Stimulated activated CD4-positive, alpha-beta T cell treated with anti-CD3 and anti-CD28 coated beads, Interleukin-12 subunit alpha, Interleukin-12 subunit beta, amount 100 ng/mL, for 48 hours (primary cell): ENCODE measurements around the gene CDC40.
"Not testable (repeated sequence)": the region's sequence is repeated elsewhere in the genome, so short reads cannot be mapped to it uniquely, and the experiment has no call there.

Source experiments
- DNase-seq, 3 donors: peaks; one replicate each; pipeline ENCODE4 v3.0.0-alpha.2; 2020; ENCODE audit warnings: low read depth in 2 of 3, low spot score in 1 of 3

The CDC40 gene

DNA sequence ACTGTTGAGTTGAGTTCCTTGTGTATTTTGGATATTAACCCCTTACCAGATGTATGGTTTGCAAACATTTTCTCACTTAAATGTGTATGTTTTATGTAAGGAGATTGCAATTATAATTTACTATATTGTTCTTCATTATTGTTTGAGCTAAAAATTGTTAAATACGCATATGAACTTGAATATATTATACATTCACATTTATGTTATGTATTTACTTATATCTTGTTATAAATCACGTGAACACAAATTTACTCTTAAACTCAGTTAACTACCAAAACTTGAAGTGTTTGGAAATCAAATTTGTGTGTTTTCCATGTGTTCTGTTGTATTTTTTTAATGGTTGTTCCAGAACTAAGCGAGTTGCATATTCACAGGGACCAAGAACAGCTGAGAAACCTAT is 18.3 kb downstream of the CDC40 start:
- no peak for DNase-seq

DNA sequence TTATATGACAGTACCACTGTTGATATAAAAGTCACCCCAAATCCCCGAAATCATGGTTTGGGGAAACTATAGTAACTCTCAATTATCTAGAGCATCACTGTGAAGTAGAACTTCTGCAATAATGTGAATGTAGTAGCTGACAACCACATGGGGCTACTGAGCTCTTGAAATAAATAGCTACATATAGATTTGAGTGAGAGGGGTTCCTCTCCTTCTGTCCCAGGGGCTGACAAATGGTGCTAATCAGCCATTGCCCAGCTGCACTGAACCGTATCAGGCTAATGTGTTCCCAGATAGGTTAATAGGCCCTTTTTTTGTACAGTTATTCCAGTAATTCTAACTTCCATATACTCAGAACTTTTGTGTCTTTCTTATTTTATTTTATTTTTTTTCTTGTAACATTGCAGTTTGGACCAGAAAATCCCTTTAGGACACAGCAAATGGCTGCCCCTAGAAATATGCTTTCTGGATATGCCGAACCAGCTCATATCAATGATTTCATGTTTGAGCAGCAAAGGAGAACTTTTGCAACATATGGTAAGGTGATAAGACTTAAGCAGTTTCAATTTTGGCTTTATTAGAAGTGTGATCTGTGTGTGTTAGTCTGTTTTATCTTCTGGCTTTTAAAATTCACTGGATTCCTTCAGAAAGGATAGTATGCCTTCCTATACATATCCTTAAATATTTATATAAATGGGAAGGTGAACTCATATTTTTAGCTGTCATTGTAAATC is 21.1 kb downstream of the CDC40 start:
- no peak for DNase-seq

DNA sequence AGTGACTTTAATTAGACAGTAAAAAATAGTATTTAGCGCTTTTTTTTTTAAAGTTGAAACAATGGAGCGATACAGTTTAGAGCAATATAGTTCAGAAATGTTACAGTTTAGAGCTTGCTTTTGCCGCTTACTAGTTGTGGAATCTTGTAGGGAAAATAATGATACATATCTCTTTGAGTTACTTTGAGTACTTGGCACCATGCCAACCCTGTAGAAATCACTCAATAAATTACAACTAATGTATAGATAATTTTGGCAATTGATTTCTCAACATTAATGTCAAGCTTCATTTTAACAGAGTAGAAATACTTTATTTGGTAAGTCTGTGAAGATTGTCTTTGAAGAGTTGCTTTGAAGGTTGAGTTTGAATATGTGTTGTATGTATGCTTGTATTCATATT is 27.4 kb downstream of the CDC40 start:
- DNase-seq = no peak

GRCh38 chr6:110211753-110212152 is 31.5 kb downstream of the CDC40 start:
- DNase-seq = no peak

- no peak for DNase-seq
Measured at GRCh38 chr6:110214338-110214737, 34.1 kb downstream of the CDC40 start.

DNA sequence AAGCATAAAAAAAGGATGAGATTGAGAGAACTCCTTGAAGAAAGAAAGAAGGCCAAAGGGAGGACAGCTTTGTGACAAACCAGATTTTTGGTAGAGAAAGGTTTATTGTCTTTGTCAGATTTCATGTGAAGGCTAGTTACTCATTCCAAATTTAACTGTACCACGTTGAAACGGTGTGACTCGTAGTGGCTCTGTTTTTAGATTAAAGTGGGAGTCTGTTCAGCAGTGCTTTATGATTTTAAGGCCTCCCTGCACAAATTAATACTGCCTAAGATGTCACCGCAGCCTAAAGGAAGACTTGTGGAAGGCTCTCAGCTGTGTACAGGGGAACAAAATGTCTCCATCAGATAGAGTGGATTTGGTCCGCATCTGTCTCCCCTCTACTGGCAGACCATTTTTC is 35.9 kb downstream of the CDC40 start:
- DNase-seq = no peak

DNA sequence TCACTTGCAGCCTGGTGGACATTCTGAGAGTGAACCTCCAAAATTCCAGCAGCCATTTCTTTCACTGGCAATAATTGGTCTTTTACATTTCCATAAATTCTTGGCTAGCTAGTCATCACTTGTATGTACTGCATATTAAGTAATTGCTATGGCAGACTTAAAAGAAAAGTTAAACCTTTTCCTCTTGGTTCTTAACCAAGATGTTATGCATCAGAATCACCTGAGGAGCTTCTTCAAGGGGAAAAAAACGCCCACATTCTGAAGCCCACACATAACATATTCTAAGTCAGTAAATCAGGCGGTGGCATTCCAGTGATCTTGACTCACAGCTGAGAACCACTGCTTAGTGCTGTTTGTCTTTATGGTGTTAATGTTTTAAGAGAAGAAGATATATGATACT is 37.0 kb downstream of the CDC40 start:
- DNase-seq = no peak

DNA sequence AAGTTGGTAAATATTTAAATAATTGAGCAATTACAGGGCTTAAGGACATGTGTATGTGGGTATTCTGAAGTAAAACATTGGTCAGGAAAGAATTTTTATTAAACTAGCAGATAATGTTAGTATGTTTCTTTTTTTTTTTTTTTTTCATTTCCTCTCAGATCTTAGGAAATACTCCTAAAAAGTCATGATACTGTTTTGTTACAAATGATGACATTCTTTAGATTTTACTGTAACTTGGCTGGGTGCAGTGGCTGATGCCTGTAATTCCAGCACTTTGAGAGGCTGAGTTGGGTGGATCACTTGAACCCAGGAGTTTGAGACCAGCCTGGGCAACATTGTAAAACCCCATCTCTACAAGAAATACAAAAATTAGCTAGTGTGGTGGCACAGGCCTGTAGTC is 41.5 kb downstream of the CDC40 start:
- no peak for DNase-seq

- DNase-seq = no peak
Measured at GRCh38 chr6:110226261-110226660, 46.0 kb downstream of the CDC40 start.

DNA sequence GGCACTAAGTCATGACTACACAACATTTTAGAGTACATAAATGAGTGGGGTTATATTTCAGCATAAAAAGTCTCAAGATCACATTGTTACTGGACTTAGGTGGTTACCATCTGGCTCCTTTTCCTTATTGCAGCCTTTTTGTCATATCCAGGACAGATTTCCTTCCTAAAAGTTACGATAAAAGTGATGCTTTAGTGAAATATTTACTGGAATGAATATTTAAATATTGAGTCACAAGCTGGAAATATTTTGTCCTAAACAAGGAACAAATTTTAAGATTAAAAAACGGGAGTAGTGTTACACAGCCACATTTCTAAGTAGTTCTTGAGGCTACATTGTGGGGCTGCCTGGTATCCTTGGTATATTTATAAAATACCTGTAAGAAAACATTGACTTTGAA is 52.2 kb downstream of the CDC40 start:
- DNase-seq = no peak

- DNase-seq = no peak
Measured at GRCh38 chr6:110233770-110234374, 53.6 kb downstream of the CDC40 start.

DNA sequence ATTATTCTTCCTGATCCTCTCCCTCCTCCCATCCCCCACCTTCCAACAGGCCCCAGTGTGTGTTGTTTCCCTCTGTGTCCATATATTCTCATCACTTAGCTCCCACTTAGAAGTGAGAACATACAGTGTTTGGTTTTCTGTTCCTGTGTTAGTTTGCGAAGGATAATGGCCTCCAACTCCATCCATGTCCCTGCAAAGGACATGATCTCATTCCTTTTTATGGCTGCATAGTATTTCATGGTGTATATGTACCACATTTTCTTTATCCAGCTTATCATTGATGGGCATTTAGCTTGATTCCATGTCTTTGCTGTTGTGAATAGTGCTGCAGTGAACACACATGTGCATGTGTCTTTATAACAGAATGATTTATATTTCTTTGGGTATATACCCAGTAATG is 55.8 kb downstream of the CDC40 start:
- not testable (repeated sequence) for DNase-seq

- DNase-seq = no peak
Measured at GRCh38 chr6:110239526-110240274, 59.5 kb downstream of the CDC40 start.

GRCh38 chr6:110244621-110245020 is 64.4 kb downstream of the CDC40 start:
- DNase-seq = not testable (repeated sequence)

DNA sequence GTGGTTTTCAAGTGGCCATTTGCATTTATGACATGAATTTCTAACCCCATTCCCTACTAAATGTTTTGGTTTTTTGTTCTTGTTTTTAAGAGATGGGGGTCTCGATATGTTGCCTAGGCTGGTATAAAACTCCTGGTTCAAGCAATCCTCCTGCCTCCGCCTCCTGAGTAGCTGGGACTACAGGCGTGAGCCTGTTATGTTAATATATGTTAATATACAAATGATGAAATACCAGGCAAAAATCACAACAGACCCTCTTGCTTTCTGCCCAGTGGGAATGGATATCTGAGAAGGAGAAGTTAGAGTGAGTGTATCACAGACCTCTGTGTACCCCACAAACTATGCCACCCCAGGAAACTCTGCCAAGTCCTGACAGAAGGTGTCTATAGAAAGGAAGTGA is 66.2 kb downstream of the CDC40 start:
- DNase-seq = no peak

DNA sequence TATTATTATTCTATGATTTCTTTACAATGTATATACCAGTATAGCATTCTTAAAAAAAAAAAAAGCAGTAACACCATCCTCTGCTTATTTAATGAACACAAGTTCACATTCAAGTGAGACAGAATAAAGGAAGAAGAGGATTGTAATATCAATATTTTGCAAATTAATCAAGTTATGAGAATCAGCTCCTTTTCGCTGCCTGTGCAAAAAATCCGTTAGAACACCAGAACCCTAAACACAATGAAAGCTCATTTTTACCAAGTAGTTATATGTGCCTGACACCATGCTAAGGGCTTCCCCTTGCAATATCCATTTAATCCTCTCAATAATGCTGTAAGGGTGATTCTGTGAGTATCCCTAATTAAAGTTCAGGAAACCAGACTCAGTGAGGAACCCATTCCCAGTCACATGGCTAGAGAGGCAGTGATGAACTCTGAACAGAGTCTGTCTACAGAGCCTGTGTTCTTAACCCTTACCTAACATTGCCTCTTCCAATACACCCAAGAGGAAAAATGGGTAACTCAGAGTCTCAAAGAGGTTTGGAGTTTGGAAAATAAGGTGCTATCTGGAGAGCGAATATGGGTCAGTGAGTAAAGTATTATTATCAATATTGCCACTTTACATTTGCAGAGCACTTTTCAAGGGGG is 66.8 kb downstream of the CDC40 start:
- no peak for DNase-seq

DNA sequence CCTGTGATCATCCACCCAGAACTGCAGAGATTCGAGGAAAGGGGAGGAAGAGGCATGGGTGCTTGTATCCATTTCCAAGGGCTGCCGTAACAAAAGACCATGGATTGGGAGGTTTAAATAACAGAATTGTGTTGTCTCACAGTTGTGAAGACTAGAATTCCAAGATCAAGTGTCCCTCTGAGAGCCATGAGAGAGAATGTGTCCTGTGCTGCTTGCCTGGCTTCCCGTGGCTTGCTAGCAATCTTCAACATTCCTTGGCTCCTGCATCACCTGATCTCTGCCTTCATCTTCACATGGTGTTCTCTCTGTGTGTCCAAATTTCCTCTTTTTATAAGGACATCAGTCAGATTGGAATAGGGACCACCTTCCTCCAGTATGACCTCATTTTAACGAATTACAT is 69.8 kb downstream of the CDC40 start:
- no peak for DNase-seq

DNA sequence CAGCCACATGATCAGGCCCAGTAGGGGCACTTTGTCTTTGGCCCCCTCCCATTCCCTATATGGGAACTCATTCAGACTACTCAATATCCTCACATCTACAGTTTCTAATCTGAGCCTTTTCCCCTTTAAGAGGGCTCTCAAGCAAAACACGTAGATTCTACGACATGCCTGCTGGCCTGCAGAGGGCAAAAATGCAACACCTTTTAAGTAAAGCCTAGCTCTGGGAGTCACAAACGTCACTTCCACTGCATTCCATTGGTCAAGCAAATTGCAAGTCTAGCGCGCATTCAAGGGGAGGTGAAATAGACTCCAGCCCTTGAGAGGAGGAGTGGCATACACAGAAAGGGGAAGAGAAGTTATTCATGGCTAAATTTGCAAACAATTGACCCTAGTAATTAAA is 70.6 kb downstream of the CDC40 start:
- no peak for DNase-seq

GRCh38 chr6:110255211-110255750 is 75.1 kb downstream of the CDC40 start:
- no peak for DNase-seq

- DNase-seq = no peak
Measured at GRCh38 chr6:110256366-110256765, 76.1 kb downstream of the CDC40 start.

- no peak for DNase-seq
Measured at GRCh38 chr6:110265273-110265672, 85.0 kb downstream of the CDC40 start.

GRCh38 chr6:110266996-110267395 is 86.8 kb downstream of the CDC40 start:
- no peak for DNase-seq
